Measurements from ENCODE around the gene UFM1.

GRCh38 chr13:38399535-38399934 lies 49.9 kb downstream of the UFM1 start:
- TF ChIP-seq, protein P1, sequence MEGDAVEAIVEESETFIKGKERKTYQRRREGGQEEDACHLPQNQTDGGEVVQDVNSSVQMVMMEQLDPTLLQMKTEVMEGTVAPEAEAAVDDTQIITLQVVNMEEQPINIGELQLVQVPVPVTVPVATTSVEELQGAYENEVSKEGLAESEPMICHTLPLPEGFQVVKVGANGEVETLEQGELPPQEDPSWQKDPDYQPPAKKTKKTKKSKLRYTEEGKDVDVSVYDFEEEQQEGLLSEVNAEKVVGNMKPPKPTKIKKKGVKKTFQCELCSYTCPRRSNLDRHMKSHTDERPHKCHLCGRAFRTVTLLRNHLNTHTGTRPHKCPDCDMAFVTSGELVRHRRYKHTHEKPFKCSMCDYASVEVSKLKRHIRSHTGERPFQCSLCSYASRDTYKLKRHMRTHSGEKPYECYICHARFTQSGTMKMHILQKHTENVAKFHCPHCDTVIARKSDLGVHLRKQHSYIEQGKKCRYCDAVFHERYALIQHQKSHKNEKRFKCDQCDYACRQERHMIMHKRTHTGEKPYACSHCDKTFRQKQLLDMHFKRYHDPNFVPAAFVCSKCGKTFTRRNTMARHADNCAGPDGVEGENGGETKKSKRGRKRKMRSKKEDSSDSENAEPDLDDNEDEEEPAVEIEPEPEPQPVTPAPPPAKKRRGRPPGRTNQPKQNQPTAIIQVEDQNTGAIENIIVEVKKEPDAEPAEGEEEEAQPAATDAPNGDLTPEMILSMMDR (conservative IDR thresholded peaks at IDR 0.05; ENCODE audit: low read depth, low read length): no peak
- TF ChIP-seq SMC3 (IDR thresholded peaks at IDR 0.05; ENCODE audit: low read depth, low read length) (no peak), RFX5 (IDR thresholded peaks at IDR 0.05; ENCODE audit: low read depth, low read length) (no peak), MXI1 (IDR thresholded peaks at IDR 0.05; ENCODE audit: borderline replicate concordance, low read depth, low read length) (no peak)
